MM.1S (cell line): Measurements from ENCODE around the gene GMPR.

Experiments
- EZH2 ChIP-seq: fragments of 300-600 bp; sonication (generic); optimal IDR thresholded peaks from 2 replicates; pipeline ENCODE3; 2017; ENCODE audit warnings: low read depth, mild to moderate bottlenecking, antibody characterized with exemption, low read length, mixed read lengths
- EZH2phosphoT487 ChIP-seq: fragments of 300-600 bp; sonication (generic); IDR thresholded peaks from 2 replicates; pipeline ENCODE4 v1.6.1; 2018; ENCODE audit warnings: antibody characterized with exemption, low read length
- TF ChIP-seq, protein P1 (sequence below): fragments of 300-600 bp; sonication (generic); IDR thresholded peaks from 2 replicates; pipeline ENCODE4 v1.5.1; 2016; ENCODE audit warnings: antibody characterized with exemption, low read length, mixed read lengths

DNA sequence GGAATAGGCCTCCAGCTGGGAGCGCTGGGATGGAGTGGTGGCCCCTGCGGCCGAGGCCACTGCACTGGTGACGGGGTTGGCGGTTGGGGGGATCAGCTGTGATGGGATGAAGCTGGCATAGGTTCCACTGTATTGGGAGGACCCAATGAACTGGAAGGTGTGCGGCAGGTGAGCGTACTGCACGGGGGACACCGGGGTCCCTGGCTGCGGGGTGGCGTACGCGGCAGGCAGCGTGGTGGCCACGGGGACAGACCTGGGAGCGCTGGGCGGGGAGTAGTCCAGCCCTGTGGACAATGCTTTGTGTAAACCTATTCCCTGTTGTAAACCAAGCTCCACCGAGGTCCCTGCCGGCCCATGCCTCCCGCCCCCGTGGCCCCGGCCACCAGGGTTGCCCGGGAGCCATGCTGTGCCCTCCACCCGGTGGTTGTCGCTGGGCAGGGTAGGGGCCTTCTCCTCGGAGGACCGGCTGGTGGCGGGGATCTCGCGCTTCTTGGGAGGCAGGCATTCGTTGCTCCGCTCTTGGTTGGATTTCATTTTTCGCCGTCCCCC is 89.5 kb downstream of the GMPR start:
- no peak for TF ChIP-seq EZH2
- TF ChIP-seq, protein P1, sequence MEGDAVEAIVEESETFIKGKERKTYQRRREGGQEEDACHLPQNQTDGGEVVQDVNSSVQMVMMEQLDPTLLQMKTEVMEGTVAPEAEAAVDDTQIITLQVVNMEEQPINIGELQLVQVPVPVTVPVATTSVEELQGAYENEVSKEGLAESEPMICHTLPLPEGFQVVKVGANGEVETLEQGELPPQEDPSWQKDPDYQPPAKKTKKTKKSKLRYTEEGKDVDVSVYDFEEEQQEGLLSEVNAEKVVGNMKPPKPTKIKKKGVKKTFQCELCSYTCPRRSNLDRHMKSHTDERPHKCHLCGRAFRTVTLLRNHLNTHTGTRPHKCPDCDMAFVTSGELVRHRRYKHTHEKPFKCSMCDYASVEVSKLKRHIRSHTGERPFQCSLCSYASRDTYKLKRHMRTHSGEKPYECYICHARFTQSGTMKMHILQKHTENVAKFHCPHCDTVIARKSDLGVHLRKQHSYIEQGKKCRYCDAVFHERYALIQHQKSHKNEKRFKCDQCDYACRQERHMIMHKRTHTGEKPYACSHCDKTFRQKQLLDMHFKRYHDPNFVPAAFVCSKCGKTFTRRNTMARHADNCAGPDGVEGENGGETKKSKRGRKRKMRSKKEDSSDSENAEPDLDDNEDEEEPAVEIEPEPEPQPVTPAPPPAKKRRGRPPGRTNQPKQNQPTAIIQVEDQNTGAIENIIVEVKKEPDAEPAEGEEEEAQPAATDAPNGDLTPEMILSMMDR = no peak
- TF ChIP-seq EZH2phosphoT487 = no peak
